ENCODE measurements around the gene PHLDA1.
"Not testable (repeated sequence)": the region's sequence is repeated elsewhere in the genome, so short reads cannot be mapped to it uniquely, and the experiment has no call there.

The PHLDA1 gene

GRCh38 chr12:75984577-75985182 lies 46.9 kb downstream of the PHLDA1 start:
- DNase-seq = no peak

GRCh38 chr12:75983851-75984250 lies 47.7 kb downstream of the PHLDA1 start:
- not testable (repeated sequence) for DNase-seq

- DNase-seq = no peak
Observed at GRCh38 chr12:75982979-75983660, 48.5 kb downstream of the PHLDA1 start.

- DNase-seq = no peak
Observed at GRCh38 chr12:75982169-75982564, 49.4 kb downstream of the PHLDA1 start.

- DNase-seq = no peak
Observed at GRCh38 chr12:75981247-75982168, 50.1 kb downstream of the PHLDA1 start.

- DNase-seq = peak; percentile 36
Observed at GRCh38 chr12:75979181-75979580, 52.4 kb downstream of the PHLDA1 start.

- no peak for DNase-seq
Observed at GRCh38 chr12:75978677-75979076, 52.9 kb downstream of the PHLDA1 start.

GRCh38 chr12:75977952-75978671 lies 53.5 kb downstream of the PHLDA1 start:
- DNase-seq = peak; percentile 74

GRCh38 chr12:75977590-75977951 lies 54.0 kb downstream of the PHLDA1 start:
- no peak for DNase-seq

GRCh38 chr12:75976913-75977312 lies 54.7 kb downstream of the PHLDA1 start:
- DNase-seq = no peak

- DNase-seq = no peak
Observed at GRCh38 chr12:75976113-75976512, 55.5 kb downstream of the PHLDA1 start.

GRCh38 chr12:75975702-75976101 lies 55.9 kb downstream of the PHLDA1 start:
- DNase-seq = no peak

All from activated naive CD4-positive, alpha-beta T cell treated with anti-CD3 and anti-CD28 coated beads, Interleukin-2, amount 50 U/mL, for 16 hours (primary cell).